HEK293T (cell line): ENCODE measurements around the gene ANGEL1.

Source experiments
- CTCF ChIA-PET: fragments of 350-600 bp; formaldehyde crosslinking; extraction: SDS; loops from one replicate; lab custom pipeline; 2021; ENCODE audit warnings: antibody characterized with exemption, inconsistent platforms; lab: Yijun Ruan, JAX
- POLR2A ChIA-PET: fragments of 350-600 bp; formaldehyde crosslinking; extraction: SDS; loops from one replicate; lab custom pipeline; 2020; ENCODE audit warnings: antibody characterized with exemption, inconsistent platforms; lab: Yijun Ruan, JAX
- DNase-seq: peaks from one replicate; pipeline ENCODE4 v3.0.0; 2012; ENCODE audit warnings: mixed read lengths; ENCODE audit errors: extremely low spot score
- ARNT ChIP-seq: fragments of 450-650 bp; IDR thresholded peaks from 2 replicates; pipeline ENCODE4 v1.6.1; 2017; ENCODE audit warnings: mild to moderate bottlenecking
- BHLHE40 ChIP-seq: fragments of 450-650 bp; IDR thresholded peaks from 2 replicates; pipeline ENCODE4 v1.6.1; 2016; ENCODE audit warnings: mild to moderate bottlenecking, moderate library complexity, borderline replicate concordance
- CTBP1 ChIP-seq: fragments of 450-650 bp; IDR thresholded peaks from 2 replicates; pipeline ENCODE4 v1.6.1; 2016; ENCODE audit warnings: borderline replicate concordance
- ELF4 ChIP-seq: fragments of 450-650 bp; IDR thresholded peaks from 2 replicates; pipeline ENCODE4 v1.6.1; 2017; ENCODE audit warnings: antibody characterized with exemption
- FOXA1 ChIP-seq: fragments of 450-650 bp; IDR thresholded peaks from 2 replicates; pipeline ENCODE4 v1.6.1; 2016; ENCODE audit warnings: mild to moderate bottlenecking
- FOXK2 ChIP-seq: fragments of 450-650 bp; IDR thresholded peaks from 2 replicates; pipeline ENCODE4 v1.6.1; 2016; ENCODE audit warnings: mild to moderate bottlenecking
- FOXM1 ChIP-seq: fragments of 450-650 bp; IDR thresholded peaks from 2 replicates; pipeline ENCODE4 v1.6.1; 2017; ENCODE audit warnings: mild to moderate bottlenecking, borderline replicate concordance
- HDGF ChIP-seq: fragments of 450-650 bp; IDR thresholded peaks from 2 replicates; pipeline ENCODE4 v1.6.1; 2017; ENCODE audit warnings: antibody characterized with exemption, borderline replicate concordance
- L3MBTL2 ChIP-seq: fragments of 450-650 bp; conservative IDR thresholded peaks from 2 replicates; pipeline ENCODE4 v1.6.1; 2016; ENCODE audit warnings: mild to moderate bottlenecking
- LEF1 ChIP-seq: fragments of 450-650 bp; IDR thresholded peaks from 2 replicates; pipeline ENCODE4 v1.6.1; 2017; ENCODE audit warnings: mild to moderate bottlenecking, borderline replicate concordance
- NFRKB ChIP-seq: fragments of 450-650 bp; IDR thresholded peaks from 2 replicates; pipeline ENCODE4 v1.6.1; 2016; ENCODE audit warnings: mild to moderate bottlenecking, moderate library complexity
- SP1 ChIP-seq: fragments of 450-650 bp; IDR thresholded peaks from 2 replicates; pipeline ENCODE4 v1.6.1; 2017
- SUZ12 ChIP-seq: fragments of 450-650 bp; IDR thresholded peaks from 2 replicates; pipeline ENCODE4 v1.6.1; 2016; ENCODE audit warnings: mild to moderate bottlenecking
- TARDBP ChIP-seq: fragments of 450-650 bp; IDR thresholded peaks from 2 replicates; pipeline ENCODE4 v1.6.1; 2016
- ZNF384 ChIP-seq: fragments of 450-650 bp; IDR thresholded peaks from 2 replicates; pipeline ENCODE4 v1.6.1; 2016
- TF ChIP-seq, protein P1 (sequence below): fragments of 450-650 bp; IDR thresholded peaks from 2 replicates; pipeline ENCODE4 v1.6.1; 2016

ANGEL1 gene

DNA sequence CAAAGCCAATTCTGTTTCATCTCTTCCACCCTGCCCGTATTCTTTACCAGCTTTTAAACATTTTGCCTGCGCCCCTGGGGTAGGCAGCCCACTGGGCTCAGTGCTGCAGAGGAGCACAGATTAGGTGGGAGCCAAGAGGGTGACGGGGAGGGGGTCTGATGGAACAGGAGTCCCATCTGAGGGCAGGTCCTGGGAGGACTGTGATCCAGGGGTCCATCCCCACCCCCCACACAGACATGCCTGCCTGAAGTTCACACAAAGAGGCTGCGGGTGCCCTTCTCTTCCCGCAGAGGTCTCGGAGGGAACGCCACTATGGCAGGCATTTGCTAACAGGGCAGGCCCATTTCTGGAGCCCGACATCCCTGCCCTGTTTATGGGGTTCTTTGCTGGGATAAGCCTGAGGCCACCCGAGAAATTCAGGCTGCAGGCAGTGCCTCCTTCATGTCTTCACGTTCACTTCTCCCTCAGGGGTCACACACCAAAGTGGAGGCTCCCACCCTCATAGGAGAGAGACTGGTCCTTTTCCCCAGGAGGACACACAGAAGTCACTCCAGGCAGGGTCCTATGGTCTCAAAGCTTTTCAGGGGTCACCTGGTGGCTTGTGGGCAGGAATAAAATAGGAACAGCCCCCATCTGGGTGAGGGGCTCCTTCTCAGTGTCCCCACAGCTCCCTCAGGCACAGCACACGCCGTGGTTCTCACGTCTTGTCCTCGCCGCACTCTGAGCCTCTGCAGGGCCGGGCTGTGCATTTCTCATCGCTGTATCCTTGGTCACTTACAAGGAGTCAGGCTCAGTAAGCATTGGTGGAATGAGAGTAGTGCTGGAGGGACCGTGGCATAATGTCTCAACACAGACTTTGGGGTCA is 38.5 kb downstream of the ANGEL1 start:
- TF ChIP-seq CTBP1 (no peak), FOXA1 (no peak), SP1 (no peak), HDGF (no peak), BHLHE40 (no peak)
- TF ChIP-seq, protein P1, sequence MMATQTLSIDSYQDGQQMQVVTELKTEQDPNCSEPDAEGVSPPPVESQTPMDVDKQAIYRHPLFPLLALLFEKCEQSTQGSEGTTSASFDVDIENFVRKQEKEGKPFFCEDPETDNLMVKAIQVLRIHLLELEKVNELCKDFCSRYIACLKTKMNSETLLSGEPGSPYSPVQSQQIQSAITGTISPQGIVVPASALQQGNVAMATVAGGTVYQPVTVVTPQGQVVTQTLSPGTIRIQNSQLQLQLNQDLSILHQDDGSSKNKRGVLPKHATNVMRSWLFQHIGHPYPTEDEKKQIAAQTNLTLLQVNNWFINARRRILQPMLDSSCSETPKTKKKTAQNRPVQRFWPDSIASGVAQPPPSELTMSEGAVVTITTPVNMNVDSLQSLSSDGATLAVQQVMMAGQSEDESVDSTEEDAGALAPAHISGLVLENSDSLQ: no peak
- POLR2A ChIA-PET: no interaction called here
- DNase-seq: no peak
- CTCF ChIA-PET: interaction anchor here (0.5 kb wide), 1 partner anchor 68 kb away, joined by 3 read pairs; no protein-coding TSS in a partner anchor

DNA sequence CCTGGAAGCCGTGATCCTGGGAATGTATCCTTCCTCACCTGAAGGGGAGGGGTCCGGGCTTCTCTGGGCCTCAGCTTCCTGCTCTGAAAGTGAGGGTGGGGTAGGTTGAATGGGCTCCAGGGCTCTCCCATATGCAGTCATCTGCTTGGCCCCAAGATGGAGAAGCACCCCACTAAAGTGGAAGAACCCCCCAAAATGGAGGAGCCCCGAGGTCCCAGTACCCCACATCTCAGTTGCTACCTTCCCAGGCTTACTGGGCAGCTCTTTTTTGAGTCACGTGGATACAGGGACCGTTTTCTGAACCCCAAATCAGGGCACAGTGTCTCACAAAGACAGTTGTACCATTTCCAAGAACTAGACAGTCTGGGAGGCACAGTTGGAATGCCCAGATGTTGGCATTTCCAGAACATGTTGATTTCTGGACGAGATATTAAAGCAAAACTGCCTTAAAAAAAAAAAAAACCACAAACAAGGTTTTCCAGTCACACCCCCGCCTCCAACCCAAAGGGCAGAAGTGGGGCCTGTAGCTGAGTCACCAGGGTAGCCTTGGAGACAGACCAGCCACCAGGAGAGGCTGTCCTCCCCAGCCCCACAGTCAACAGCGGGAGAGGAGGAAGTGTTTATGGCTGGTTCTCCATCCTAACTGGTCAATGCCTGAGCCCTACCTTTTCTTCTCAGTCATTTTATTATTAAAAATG is 39.3 kb downstream of the ANGEL1 start:
- no peak for TF ChIP-seq HDGF
- TF ChIP-seq NFRKB: no peak
- no peak for TF ChIP-seq FOXK2
- no peak for TF ChIP-seq ZNF384
- TF ChIP-seq, protein P1: no peak
- no peak for TF ChIP-seq SP1
- TF ChIP-seq L3MBTL2: no peak
- no peak for TF ChIP-seq BHLHE40
- no peak for TF ChIP-seq TARDBP
- TF ChIP-seq ARNT: no peak
- no peak for TF ChIP-seq FOXM1
- no peak for TF ChIP-seq SUZ12
- TF ChIP-seq FOXA1: no peak
- TF ChIP-seq CTBP1: no peak
- no peak for TF ChIP-seq LEF1
- no peak for TF ChIP-seq ELF4
- POLR2A ChIA-PET: no interaction called here

DNA sequence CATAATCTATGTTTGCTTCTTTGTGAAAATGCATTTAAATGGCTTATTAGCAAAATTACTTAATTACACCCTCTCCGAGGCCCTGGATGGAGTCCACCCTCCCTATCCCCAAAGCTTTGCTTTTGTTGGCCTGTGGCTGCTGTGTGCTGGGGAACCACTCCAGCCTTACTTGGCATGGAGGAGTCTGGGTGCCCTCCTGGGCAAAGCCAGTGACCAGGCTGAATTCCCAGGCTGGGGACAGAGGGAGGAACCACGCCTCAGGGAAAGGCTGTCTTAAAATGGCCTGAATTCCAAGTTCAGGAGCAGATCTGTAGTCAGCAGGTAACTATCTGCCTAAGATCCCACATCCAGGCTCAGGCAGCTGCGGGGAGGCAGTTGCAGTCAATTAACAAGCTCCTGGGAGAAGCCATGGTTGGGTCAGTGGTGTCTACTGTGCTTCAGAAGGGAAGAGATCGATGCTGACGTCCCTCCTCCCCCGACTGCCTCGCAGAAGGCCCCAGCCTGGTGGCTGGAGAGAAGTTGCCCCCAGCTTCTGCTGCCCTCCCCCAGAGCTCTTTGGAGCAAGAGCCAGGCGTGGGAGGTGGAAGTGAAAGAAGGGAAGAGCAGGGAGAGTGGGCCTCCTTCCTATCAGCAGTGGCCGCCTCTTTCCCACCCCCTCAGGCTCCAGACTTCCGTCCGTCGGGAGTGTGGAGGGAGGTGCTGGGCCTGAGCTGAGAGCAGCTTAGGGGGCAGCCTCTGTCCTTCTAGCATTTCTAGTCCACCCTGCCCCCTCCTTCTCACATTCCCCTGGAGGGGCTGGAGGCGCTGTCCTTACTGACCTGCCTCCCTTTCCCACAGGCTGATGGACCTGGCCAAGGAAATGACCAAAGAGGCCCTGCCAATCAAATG is 40.1 kb downstream of the ANGEL1 start:
- no peak for DNase-seq
- TF ChIP-seq L3MBTL2: no peak
- TF ChIP-seq, protein P1: peak; percentile 35; the same call in 1 of the 2 replicates
- ChIA-PET POLR2A (interaction anchor here (1.8 kb wide), 1 partner anchor 11 kb away, joined by 6 read pairs; the partner anchor contains the start of gene VASH1), CTCF (interaction anchor here (0.6 to 3.7 kb wide), 2 partner anchors 12 to 72 kb away, joined by 3 to 13 read pairs; no protein-coding TSS in a partner anchor)

More for the DNA sequence above, 39.3 kb downstream of the ANGEL1 start:
- no peak for DNase-seq
- CTCF ChIA-PET: interaction anchor here (0.5 kb wide), 1 partner anchor 67 kb away, joined by 3 read pairs; no protein-coding TSS in a partner anchor

DNA sequence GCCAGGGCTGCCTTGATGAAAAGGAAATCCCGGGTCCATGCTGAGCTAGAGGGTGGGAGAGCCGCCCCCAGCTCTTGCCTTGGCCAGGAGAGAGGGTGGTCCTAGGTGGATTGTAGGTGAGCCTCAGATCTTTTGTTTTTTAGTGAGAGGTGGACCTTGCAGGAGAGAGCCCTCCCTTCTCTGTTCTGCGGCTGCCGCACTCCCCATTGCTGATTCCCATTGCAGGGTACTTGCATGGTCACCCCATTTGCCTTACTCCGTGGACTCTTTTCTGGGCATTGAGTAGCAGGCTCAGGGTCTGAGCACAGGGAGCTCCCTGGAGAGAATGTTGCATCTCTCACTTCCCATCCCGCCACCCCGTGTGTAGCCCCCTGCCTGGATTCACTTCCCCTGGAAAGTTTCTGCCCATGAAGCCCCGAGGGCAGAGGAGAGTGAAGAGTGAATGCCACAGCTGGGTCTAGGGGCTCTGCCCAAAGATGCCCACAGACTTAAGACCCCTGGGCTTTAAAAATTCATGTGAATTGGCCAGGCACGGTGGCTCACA is 41.2 kb downstream of the ANGEL1 start:
- POLR2A ChIA-PET: interaction anchor here (1.8 kb wide), 1 partner anchor 10 kb away, joined by 6 read pairs; the partner anchor contains the start of gene VASH1
- TF ChIP-seq, protein P1: no peak
- TF ChIP-seq CTBP1 (no peak), SP1 (no peak), SUZ12 (no peak), FOXA1 (no peak), ARNT (no peak), LEF1 (no peak), BHLHE40 (no peak), ELF4 (no peak), L3MBTL2 (no peak), TARDBP (no peak), HDGF (no peak)

More for the DNA sequence above, 41.2 kb downstream of the ANGEL1 start:
- CTCF ChIA-PET: interaction anchor here (3.7 kb wide), 1 partner anchor 13 kb away, joined by 13 read pairs; no protein-coding TSS in a partner anchor
- DNase-seq: no peak
